Activated T-cell treated with anti-CD3 and anti-CD28 coated beads, Interleukin-2, amount 50 U/mL, for 4 hours (primary cell): ENCODE measurements around the gene SSH3. TPM values are rescaled to one million over a fixed set of nuclear protein-coding genes. Genes with fewer than 3 reads are reported as not detected.

Experiments
- ATAC-seq, 2 donors: fragments of 200-7000 bp; cut with Tn5 transposase; one replicate each; pipeline ENCODE4 v1.10.0; 2021
- DNase-seq: peaks from one replicate; pipeline ENCODE4 v3.0.0-alpha.2; 2020
- H3K27me3 Mint-ChIP-seq: one replicate; pipeline ENCODE4 v1.8.0; 2021; ENCODE audit warnings: low read depth, mixed read lengths
- H3K36me3 Mint-ChIP-seq: one replicate; pipeline ENCODE4 v1.8.0; 2022; ENCODE audit warnings: mixed read lengths; ENCODE audit not compliant: insufficient read depth
- H3K4me1 Mint-ChIP-seq: one replicate; pipeline ENCODE4 v1.8.0; 2021; ENCODE audit warnings: low read depth, mixed read lengths
- H3K4me3 Mint-ChIP-seq: one replicate; pipeline ENCODE4 v1.8.0; 2021; ENCODE audit warnings: mild to moderate bottlenecking, moderate library complexity, mixed read lengths
- H3K9me3 Mint-ChIP-seq: one replicate; pipeline ENCODE4 v1.8.0; 2021; ENCODE audit warnings: mixed read lengths
- total RNA-seq, 3 donors: library from RNA; stranded (reverse); gene quantifications; one replicate each; pipeline ENCODE4 v1.2.1, GENCODE V29; 2021

The SSH3 gene
- total RNA-seq, 3 donors from 2014 or later, result 4.8 to 7.2 (median 6.6) TPM

GRCh38 chr11:67303835-67304411 is 593 bp downstream of the SSH3 start:
- Mint-ChIP-seq H3K4me1 (peaks cover 11% of the 10 kb centered on the region), H3K4me3 (peak overlapping the region; percentile 68), H3K9me3 (no peaks in the 10 kb centered on the region), H3K36me3 (no peaks in the 10 kb centered on the region), H3K27me3 (no peaks in the 10 kb centered on the region)
- peak; percentile 41 for ATAC-seq
- DNase-seq, result no peak

GRCh38 chr11:67304511-67305113 is 1.3 kb downstream of the SSH3 start:
- no peaks in the 10 kb centered on the region for H3K36me3 Mint-ChIP-seq
- ATAC-seq, result no peak
- no peak for DNase-seq

GRCh38 chr11:67306769-67307544 is 3.6 kb downstream of the SSH3 start:
- no peaks in the 10 kb centered on the region for H3K36me3 Mint-ChIP-seq
- H3K9me3 Mint-ChIP-seq, result no peaks in the 10 kb centered on the region
- no peaks in the 10 kb centered on the region for H3K27me3 Mint-ChIP-seq
- ATAC-seq, result no peak
- no peak for DNase-seq
- H3K4me1 Mint-ChIP-seq, result peaks cover 20% of the 10 kb centered on the region
- no peak overlapping the region for H3K4me3 Mint-ChIP-seq

More at GRCh38 chr11:67304511-67305113, 1.3 kb downstream of the SSH3 start:
- Mint-ChIP-seq H3K4me3 (peak overlapping the region; percentile 68), H3K4me1 (peaks cover 11% of the 10 kb centered on the region), H3K9me3 (no peaks in the 10 kb centered on the region), H3K27me3 (no peaks in the 10 kb centered on the region)

- H3K27me3 Mint-ChIP-seq, result no peaks in the 10 kb centered on the region
- H3K4me1 Mint-ChIP-seq, result peaks cover 26% of the 10 kb centered on the region
- no peaks in the 10 kb centered on the region for H3K9me3 Mint-ChIP-seq
- no peaks in the 10 kb centered on the region for H3K36me3 Mint-ChIP-seq
- H3K4me3 Mint-ChIP-seq, result no peak overlapping the region
- DNase-seq (no peak), ATAC-seq (no peak)
These were observed 4.2 kb downstream of the SSH3 start for GRCh38 chr11:67307545-67308001.

GRCh38 chr11:67308031-67308866 is 4.9 kb downstream of the SSH3 start:
- no peaks in the 10 kb centered on the region for H3K27me3 Mint-ChIP-seq
- DNase-seq, result no peak
- ATAC-seq, result no peak
- no peak overlapping the region for H3K4me3 Mint-ChIP-seq
- no peaks in the 10 kb centered on the region for H3K9me3 Mint-ChIP-seq
- no peaks in the 10 kb centered on the region for H3K36me3 Mint-ChIP-seq
- H3K4me1 Mint-ChIP-seq, result peaks cover 30% of the 10 kb centered on the region

GRCh38 chr11:67309166-67309565 is 5.8 kb downstream of the SSH3 start:
- H3K36me3 Mint-ChIP-seq, result no peaks in the 10 kb centered on the region
- no peaks in the 10 kb centered on the region for H3K27me3 Mint-ChIP-seq
- ATAC-seq (no peak), DNase-seq (no peak)
- H3K4me1 Mint-ChIP-seq, result peaks cover 37% of the 10 kb centered on the region
- H3K9me3 Mint-ChIP-seq, result no peaks in the 10 kb centered on the region
- no peak overlapping the region for H3K4me3 Mint-ChIP-seq

- Mint-ChIP-seq H3K4me1 (peaks cover 34% of the 10 kb centered on the region), H3K36me3 (no peaks in the 10 kb centered on the region), H3K27me3 (no peaks in the 10 kb centered on the region), H3K9me3 (no peaks in the 10 kb centered on the region), H3K4me3 (no peak overlapping the region)
- no peak for DNase-seq
- no peak for ATAC-seq
These were observed 6.3 kb downstream of the SSH3 start for GRCh38 chr11:67309661-67310061.

- H3K9me3 Mint-ChIP-seq, result no peaks in the 10 kb centered on the region
- H3K36me3 Mint-ChIP-seq, result no peaks in the 10 kb centered on the region
- H3K4me1 Mint-ChIP-seq, result peaks cover 32% of the 10 kb centered on the region
- H3K4me3 Mint-ChIP-seq, result no peak overlapping the region
- no peaks in the 10 kb centered on the region for H3K27me3 Mint-ChIP-seq
- DNase-seq (no peak), ATAC-seq (no peak)
These were observed 7.1 kb downstream of the SSH3 start for GRCh38 chr11:67310246-67311050.

- H3K36me3 Mint-ChIP-seq, result no peaks in the 10 kb centered on the region
- H3K4me1 Mint-ChIP-seq, result peaks cover 32% of the 10 kb centered on the region
- ATAC-seq (no peak), DNase-seq (no peak)
- H3K9me3 Mint-ChIP-seq, result no peaks in the 10 kb centered on the region
- H3K27me3 Mint-ChIP-seq, result no peaks in the 10 kb centered on the region
- H3K4me3 Mint-ChIP-seq, result no peak overlapping the region
These were observed 7.8 kb downstream of the SSH3 start for GRCh38 chr11:67311051-67311555.

GRCh38 chr11:67311556-67312082 is 8.3 kb downstream of the SSH3 start:
- peak in 1 of 2 donors; percentile 59 for ATAC-seq

GRCh38 chr11:67312187-67313021 is 9.1 kb downstream of the SSH3 start:
- peak; percentile 50 for DNase-seq
- Mint-ChIP-seq H3K9me3 (no peaks in the 10 kb centered on the region), H3K27me3 (no peaks in the 10 kb centered on the region), H3K4me3 (peak overlapping the region; percentile 2), H3K36me3 (no peaks in the 10 kb centered on the region), H3K4me1 (peaks cover 34% of the 10 kb centered on the region)
- ATAC-seq, result peak in 1 of 2 donors; percentile 4

More at GRCh38 chr11:67311556-67312082, 8.3 kb downstream of the SSH3 start:
- Mint-ChIP-seq H3K9me3 (no peaks in the 10 kb centered on the region), H3K36me3 (no peaks in the 10 kb centered on the region), H3K4me1 (peaks cover 32% of the 10 kb centered on the region), H3K4me3 (no peak overlapping the region), H3K27me3 (no peaks in the 10 kb centered on the region)
- DNase-seq, result no peak

GRCh38 chr11:67313125-67313890 is 10.0 kb downstream of the SSH3 start:
- H3K9me3 Mint-ChIP-seq, result no peaks in the 10 kb centered on the region
- ATAC-seq (no peak), DNase-seq (no peak)
- H3K27me3 Mint-ChIP-seq, result no peaks in the 10 kb centered on the region
- H3K36me3 Mint-ChIP-seq, result no peaks in the 10 kb centered on the region
- H3K4me3 Mint-ChIP-seq, result peak overlapping the region; percentile 13
- peaks cover 38% of the 10 kb centered on the region for H3K4me1 Mint-ChIP-seq
